HepG2 (cell line): ENCODE results near the gene PRICKLE3. TPM values are rescaled to one million over a fixed set of nuclear protein-coding genes. Genes with fewer than 3 reads are reported as not detected.

Experiments used
- ATAC-seq: fragments of 200-7000 bp; cut with Tn5 transposase; 3 replicates; pipeline ENCODE4 v1.9.1; 2020; ENCODE audit warnings: mild to moderate bottlenecking, moderate library complexity
- BruUV-seq: library from RNA; stranded (reverse); fragments of 400-500 nt; replicated peaks from 2 replicates; lab custom pipeline; 2021; lab: Mats Ljungman, UMichigan
- CTCF ChIA-PET: fragments of 300-600 bp; formaldehyde crosslinking; extraction: SDS; loops from one replicate; lab custom pipeline; 2021; ENCODE audit warnings: low total read pairs, inconsistent platforms, low intra/inter-chr PET ratio; lab: Yijun Ruan, JAX
- POLR2A ChIA-PET: fragments of 350-600 bp; sonication (Branson Sonifier 250); formaldehyde crosslinking; loops from one replicate; lab custom pipeline; 2020; ENCODE audit warnings: antibody characterized with exemption, inconsistent platforms; lab: Yijun Ruan, JAX
- DNase-seq: peaks from one replicate; pipeline ENCODE4 v3.0.0-alpha.2; 2015; ENCODE audit warnings: low spot score
- FAIRE-seq: peaks from 3 replicates; lab custom pipeline; 2011; peaks lifted over from hg19 to GRCh38; lab: Jason Lieb, UNC
- H2AFZ ChIP-seq: one replicate; pipeline ENCODE4 v1.6.1; 2011; ENCODE audit warnings: low read length, inconsistent platforms
- H3K27ac ChIP-seq: fragments of 300-600 bp; 3 replicates; pipeline ENCODE4 v1.8.0; 2011; ENCODE audit warnings: mixed run types, mild to moderate bottlenecking, mixed read lengths, low read length, inconsistent platforms; ENCODE audit not compliant: insufficient read depth; ENCODE audit errors: extremely low read length
- H3K27me3 ChIP-seq, 2 experiments: fragments of 200-600 bp in 1 of 2; 2 replicates in 1 of 2; 3 replicates in 1 of 2; pipeline versions ENCODE4 v1.6.0 to v1.8.0; 2011; ENCODE audit warnings: low read length in 2 of 2, mild to moderate bottlenecking in 2 of 2, moderate library complexity in 2 of 2, inconsistent platforms in 1 of 2; ENCODE audit not compliant: insufficient read depth in 2 of 2, control insufficient read depth in 1 of 2
- H3K36me3 ChIP-seq, 2 experiments: fragments of 200-600 bp in 1 of 2; replicated peaks in 1 of 2; 2 replicates in 1 of 2; 3 replicates in 1 of 2; pipeline versions ENCODE4 v1.5.1 to v1.8.0; 2011; ENCODE audit warnings: low read length in 2 of 2, inconsistent platforms in 1 of 2; ENCODE audit not compliant: insufficient read depth in 2 of 2, control insufficient read depth in 1 of 2
- H3K4me1 ChIP-seq: 2 replicates; pipeline ENCODE4 v1.5.1; 2012; ENCODE audit warnings: low read length, inconsistent platforms; ENCODE audit not compliant: insufficient read depth
- H3K4me2 ChIP-seq: 2 replicates; pipeline ENCODE4 v1.6.0; 2011; ENCODE audit warnings: low read depth, low read length, inconsistent platforms
- H3K4me3 ChIP-seq, 3 experiments: fragments of 200-600 bp in 1 of 3; sonication (generic), shearing (Covaris generic) in 1 of 3; replicated peaks in 1 of 3; 2 replicates each; pipeline ENCODE4 v1.5.1; 2011 to 2016; ENCODE audit warnings: low read length in 3 of 3, inconsistent platforms in 2 of 3, low read depth in 2 of 3, mild to moderate bottlenecking in 2 of 3, control low read depth in 1 of 3, mixed read lengths in 1 of 3; ENCODE audit not compliant: insufficient read depth in 1 of 3
- H3K79me2 ChIP-seq: one replicate; pipeline ENCODE4 v1.6.1; 2011; ENCODE audit warnings: low read length, inconsistent platforms; ENCODE audit not compliant: insufficient read depth
- H3K9ac ChIP-seq: 2 replicates; pipeline ENCODE4 v1.6.0; 2011; ENCODE audit warnings: mild to moderate bottlenecking, low read depth, low read length, inconsistent platforms; ENCODE audit not compliant: insufficient read depth
- H3K9me3 ChIP-seq: 2 replicates; pipeline ENCODE4 v1.5.1; 2012; ENCODE audit warnings: mild to moderate bottlenecking, low read length
- H4K20me1 ChIP-seq: 2 replicates; pipeline ENCODE4 v1.6.0; 2011; ENCODE audit warnings: inconsistent platforms, mild to moderate bottlenecking, low read length, moderate library complexity; ENCODE audit not compliant: insufficient read depth
- ATF7 ChIP-seq, 2 experiments: fragments of 450-650 bp in 1 of 2; sonication (generic) in 1 of 2; formaldehyde crosslinking in 1 of 2; IDR thresholded peaks; 2 replicates each; pipeline versions ENCODE4 v1.4.0 to v1.6.1; 2016 to 2020; ENCODE audit warnings: antibody characterized with exemption in 1 of 2, mild to moderate bottlenecking in 1 of 2, missing genetic modification reagents in 1 of 2
- ATF7-NPFF ChIP-seq: sonication (generic); formaldehyde crosslinking; IDR thresholded peaks from 2 replicates; pipeline ENCODE4 v1.8.1; 2023; ENCODE audit warnings: mild to moderate bottlenecking, low read depth, missing genetic modification reagents, moderate library complexity
- CREB1 ChIP-seq, 2 experiments: fragments of 450-650 bp in 1 of 2; IDR thresholded peaks; 2 replicates each; pipeline ENCODE4 v1.6.1; 2016 to 2017; ENCODE audit warnings: control low read depth in 1 of 2, mild to moderate bottlenecking in 1 of 2, missing compliant biosample characterization in 1 of 2, missing genetic modification characterization in 1 of 2
- TBX3 ChIP-seq: fragments of 450-650 bp; IDR thresholded peaks from 2 replicates; pipeline ENCODE4 v1.6.1; 2017; ENCODE audit warnings: antibody characterized with exemption, mild to moderate bottlenecking, inconsistent platforms, borderline replicate concordance
- ZNF543 ChIP-seq: sonication (generic); formaldehyde crosslinking; IDR thresholded peaks from 2 replicates; pipeline ENCODE4 v1.4.0; 2020; ENCODE audit warnings: mild to moderate bottlenecking, missing genetic modification reagents
- WGBS: methylation state at CpG from one replicate; pipeline ENCODE4 v1.1.6; 2017; ENCODE audit warnings: low lambda C conversion rate; 5-methylcytosine and 5-hydroxymethylcytosine counted together
- in situ Hi-C: cut with HindIII; loops from 2 replicates; pipeline ENCODE4 v1.10.0; 2017; ENCODE audit warnings: low pct_unique_long_range_greater_than_20kb; ENCODE audit not compliant: extremely low pct_ligation_motif_present
- intact Hi-C: fragments of 100-400 bp; cut with micrococcal nuclease; formaldehyde crosslinking; loops from one replicate; pipeline ENCODE4 v1.10.0; 2022; ENCODE audit not compliant: unreplicated experiment
- polyA plus RNA-seq, 8 experiments: library from polyadenylated mRNA; depleted of rRNA in 3 of 8; stranded (reverse) in 7 of 8; unstranded in 1 of 8; fragments of >200 nt; fragmentation: Illumina TruSeq in 4 of 8; extraction: Trizol in 4 of 8; gene quantifications; 2 replicates each; pipeline versions ENCODE4 v1.2.1 to v1.2.3, GENCODE V29; 2011 to 2016; ENCODE audit warnings: low read depth in 4 of 8, missing spikeins in 1 of 8, mixed read lengths in 1 of 8; ENCODE audit not compliant: insufficient read depth in 1 of 8
- total RNA-seq, 5 experiments: library from RNA; depleted of rRNA; stranded (reverse); fragments of >200 nt; fragmentation: Illumina TruSeq; extraction: Trizol; gene quantifications; 2 replicates each; pipeline ENCODE4 v1.2.3, GENCODE V29; 2016; ENCODE audit warnings: low read depth in 1 of 5
- TF ChIP-seq, protein P1 (sequence below): sonication (generic); formaldehyde crosslinking; IDR thresholded peaks from 2 replicates; pipeline ENCODE4 v1.5.0; 2020; ENCODE audit warnings: missing genetic modification reagents
- TF ChIP-seq, protein P2 (sequence below): sonication (generic); formaldehyde crosslinking; IDR thresholded peaks from one replicate; pipeline ENCODE4 v1.5.1; 2020; ENCODE audit warnings: mild to moderate bottlenecking, missing genetic modification reagents; ENCODE audit errors: not compliant biosample characterization

The PRICKLE3 gene
- total and polyA plus RNA-seq, 2 of the 13 experiments (the other 11 are each of a cell fraction or from before 2014, with no cell fraction given): 2.6 TPM

DNA sequence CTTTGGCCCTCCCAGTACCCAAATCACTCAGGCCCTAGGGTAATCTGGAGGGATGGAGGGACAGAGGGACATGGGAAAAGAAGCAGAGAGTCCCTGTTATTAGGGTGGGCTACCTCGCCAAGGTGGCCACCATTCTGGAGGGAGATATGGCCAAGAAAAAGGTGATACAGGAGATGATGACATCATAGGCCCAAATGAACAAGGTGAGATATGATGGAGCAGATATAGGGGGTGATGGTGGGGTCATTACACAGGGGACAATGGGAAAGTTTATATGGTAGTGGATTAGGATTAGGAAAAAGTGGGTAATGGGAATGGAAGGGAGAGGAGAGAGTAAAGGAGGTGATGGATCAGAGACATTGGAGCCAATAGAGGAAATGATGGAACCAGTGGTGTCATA lies 26.7 kb upstream of the PRICKLE3 start:
- no peak overlapping the region for H3K27ac ChIP-seq
- no peak overlapping the region for H2AFZ ChIP-seq
- H3K4me3 ChIP-seq: no peak overlapping the region
- H4K20me1 ChIP-seq: no peaks in the 10 kb centered on the region
- POLR2A ChIA-PET: no interaction called here
- 9% methylated on average over 1 of the region's 1 CpG for WGBS
- DNase-seq: no peak
- in situ Hi-C loops: no loop called here
- peak; percentile 86 for TF ChIP-seq ATF7 (IDR thresholded peaks at IDR 0.05)
- TF ChIP-seq ATF7 (CRISPR knock-in tag; IDR thresholded peaks at IDR 0.05): no peak
- TF ChIP-seq CREB1 (IDR thresholded peaks at IDR 0.05): peak; percentile 36; the same call in 1 of the 2 replicates
- no peak for TF ChIP-seq CREB1 (CRISPR knock-in tag; IDR thresholded peaks at IDR 0.05)
- no peak for TF ChIP-seq ZNF543
- TF ChIP-seq, all 625 proteins: peak for 2
- Histone ChIP-seq H3K36me3 (no peaks in the 10 kb centered on the region), H3K9me3 (no peaks in the 10 kb centered on the region), H3K27me3 (no peaks in the 10 kb centered on the region), H3K4me1 (no peaks in the 10 kb centered on the region), H3K79me2 (no peaks in the 10 kb centered on the region), H3K9ac (no peak overlapping the region), H3K4me2 (no peak overlapping the region)
- no peak for FAIRE-seq
- CTCF ChIA-PET: no interaction called here
- no TSS peak for BruUV-seq
- ATAC-seq: no peak
- intact Hi-C loops: no loop called here

DNA sequence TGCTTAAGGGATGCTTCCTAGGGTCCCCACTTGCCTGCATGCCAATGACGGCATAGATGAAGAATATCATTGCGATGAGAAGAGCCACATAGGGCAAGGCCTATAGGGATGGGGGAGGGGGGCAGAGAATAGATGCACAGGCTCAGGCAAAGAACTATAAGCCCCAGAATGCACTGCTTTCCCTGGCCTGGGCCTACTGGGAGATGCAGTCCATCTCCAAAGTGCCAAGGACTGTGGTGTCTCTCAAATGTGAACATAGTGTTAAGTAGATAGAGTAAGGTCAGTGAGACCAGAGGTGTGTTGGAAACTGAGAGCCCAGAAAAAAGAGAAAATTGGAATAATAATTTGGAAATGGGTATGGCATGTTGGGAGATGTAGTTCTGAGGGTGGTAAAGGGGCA lies 26.0 kb upstream of the PRICKLE3 start:
- ChIA-PET POLR2A (no interaction called here), CTCF (no interaction called here)
- no TSS peak for BruUV-seq
- FAIRE-seq (no peak), ATAC-seq (no peak), DNase-seq (no peak)
- Histone ChIP-seq H3K4me1 (no peaks in the 10 kb centered on the region), H2AFZ (no peak overlapping the region), H3K9me3 (no peaks in the 10 kb centered on the region), H3K27me3 (no peaks in the 10 kb centered on the region), H3K9ac (no peak overlapping the region), H3K4me3 (no peak overlapping the region), H3K79me2 (no peaks in the 10 kb centered on the region), H3K4me2 (no peak overlapping the region), H4K20me1 (no peaks in the 10 kb centered on the region), H3K36me3 (no peaks in the 10 kb centered on the region), H3K27ac (no peak overlapping the region)
- WGBS: 0% methylated on average over 1 of the region's 2 CpGs
- in situ Hi-C loops: no loop called here
- intact Hi-C loops: no loop called here
- TF ChIP-seq, protein P1, sequence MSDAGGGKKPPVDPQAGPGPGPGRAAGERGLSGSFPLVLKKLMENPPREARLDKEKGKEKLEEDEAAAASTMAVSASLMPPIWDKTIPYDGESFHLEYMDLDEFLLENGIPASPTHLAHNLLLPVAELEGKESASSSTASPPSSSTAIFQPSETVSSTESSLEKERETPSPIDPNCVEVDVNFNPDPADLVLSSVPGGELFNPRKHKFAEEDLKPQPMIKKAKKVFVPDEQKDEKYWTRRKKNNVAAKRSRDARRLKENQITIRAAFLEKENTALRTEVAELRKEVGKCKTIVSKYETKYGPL (CRISPR knock-in tag): no peak
- TF ChIP-seq ATF7-NPFF (CRISPR knock-in tag) (no peak), TBX3 (no peak)
- TF ChIP-seq, protein P2, sequence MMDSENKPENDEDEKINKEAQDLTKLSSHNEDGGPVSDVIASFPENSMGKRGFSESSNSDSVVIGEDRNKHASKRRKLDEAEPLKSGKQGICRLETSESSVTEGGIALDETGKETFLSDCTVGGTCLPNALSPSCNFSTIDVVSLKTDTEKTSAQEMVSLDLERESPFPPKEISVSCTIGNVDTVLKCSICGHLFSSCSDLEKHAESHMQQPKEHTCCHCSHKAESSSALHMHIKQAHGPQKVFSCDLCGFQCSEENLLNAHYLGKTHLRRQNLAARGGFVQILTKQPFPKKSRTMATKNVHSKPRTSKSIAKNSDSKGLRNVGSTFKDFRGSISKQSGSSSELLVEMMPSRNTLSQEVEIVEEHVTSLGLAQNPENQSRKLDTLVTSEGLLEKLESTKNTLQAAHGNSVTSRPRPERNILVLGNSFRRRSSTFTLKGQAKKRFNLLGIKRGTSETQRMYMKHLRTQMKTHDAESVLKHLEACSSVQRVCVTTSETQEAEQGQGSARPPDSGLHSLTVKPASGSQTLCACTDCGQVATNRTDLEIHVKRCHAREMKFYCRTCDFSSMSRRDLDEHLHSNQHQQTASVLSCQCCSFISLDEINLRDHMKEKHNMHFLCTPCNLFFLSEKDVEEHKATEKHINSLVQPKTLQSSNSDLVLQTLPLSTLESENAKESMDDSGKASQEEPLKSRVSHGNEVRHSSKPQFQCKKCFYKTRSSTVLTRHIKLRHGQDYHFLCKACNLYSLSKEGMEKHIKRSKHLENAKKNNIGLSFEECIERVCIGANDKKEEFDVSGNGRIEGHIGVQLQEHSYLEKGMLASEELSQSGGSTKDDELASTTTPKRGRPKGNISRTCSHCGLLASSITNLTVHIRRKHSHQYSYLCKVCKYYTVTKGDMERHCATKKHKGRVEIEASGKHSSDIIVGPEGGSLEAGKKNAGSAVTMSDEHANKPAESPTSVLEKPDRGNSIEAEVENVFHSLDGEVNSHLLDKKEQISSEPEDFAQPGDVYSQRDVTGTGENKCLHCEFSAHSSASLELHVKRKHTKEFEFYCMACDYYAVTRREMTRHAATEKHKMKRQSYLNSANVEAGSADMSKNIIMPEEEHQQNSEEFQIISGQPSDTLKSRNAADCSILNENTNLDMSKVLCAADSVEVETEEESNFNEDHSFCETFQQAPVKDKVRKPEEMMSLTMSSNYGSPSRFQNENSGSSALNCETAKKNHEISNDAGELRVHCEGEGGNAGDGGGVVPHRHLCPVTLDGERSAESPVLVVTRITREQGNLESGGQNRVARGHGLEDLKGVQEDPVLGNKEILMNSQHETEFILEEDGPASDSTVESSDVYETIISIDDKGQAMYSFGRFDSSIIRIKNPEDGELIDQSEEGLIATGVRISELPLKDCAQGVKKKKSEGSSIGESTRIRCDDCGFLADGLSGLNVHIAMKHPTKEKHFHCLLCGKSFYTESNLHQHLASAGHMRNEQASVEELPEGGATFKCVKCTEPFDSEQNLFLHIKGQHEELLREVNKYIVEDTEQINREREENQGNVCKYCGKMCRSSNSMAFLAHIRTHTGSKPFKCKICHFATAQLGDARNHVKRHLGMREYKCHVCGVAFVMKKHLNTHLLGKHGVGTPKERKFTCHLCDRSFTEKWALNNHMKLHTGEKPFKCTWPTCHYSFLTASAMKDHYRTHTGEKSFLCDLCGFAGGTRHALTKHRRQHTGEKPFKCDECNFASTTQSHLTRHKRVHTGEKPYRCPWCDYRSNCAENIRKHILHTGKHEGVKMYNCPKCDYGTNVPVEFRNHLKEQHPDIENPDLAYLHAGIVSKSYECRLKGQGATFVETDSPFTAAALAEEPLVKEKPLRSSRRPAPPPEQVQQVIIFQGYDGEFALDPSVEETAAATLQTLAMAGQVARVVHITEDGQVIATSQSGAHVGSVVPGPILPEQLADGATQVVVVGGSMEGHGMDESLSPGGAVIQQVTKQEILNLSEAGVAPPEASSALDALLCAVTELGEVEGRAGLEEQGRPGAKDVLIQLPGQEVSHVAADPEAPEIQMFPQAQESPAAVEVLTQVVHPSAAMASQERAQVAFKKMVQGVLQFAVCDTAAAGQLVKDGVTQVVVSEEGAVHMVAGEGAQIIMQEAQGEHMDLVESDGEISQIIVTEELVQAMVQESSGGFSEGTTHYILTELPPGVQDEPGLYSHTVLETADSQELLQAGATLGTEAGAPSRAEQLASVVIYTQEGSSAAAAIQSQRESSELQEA (CRISPR knock-in tag): no peak
